ENCODE measurements around the gene SPC25.
"Not testable (repeated sequence)": the region's sequence is repeated elsewhere in the genome, so short reads cannot be mapped to it uniquely, and the experiment has no call there.

SPC25 gene

DNA sequence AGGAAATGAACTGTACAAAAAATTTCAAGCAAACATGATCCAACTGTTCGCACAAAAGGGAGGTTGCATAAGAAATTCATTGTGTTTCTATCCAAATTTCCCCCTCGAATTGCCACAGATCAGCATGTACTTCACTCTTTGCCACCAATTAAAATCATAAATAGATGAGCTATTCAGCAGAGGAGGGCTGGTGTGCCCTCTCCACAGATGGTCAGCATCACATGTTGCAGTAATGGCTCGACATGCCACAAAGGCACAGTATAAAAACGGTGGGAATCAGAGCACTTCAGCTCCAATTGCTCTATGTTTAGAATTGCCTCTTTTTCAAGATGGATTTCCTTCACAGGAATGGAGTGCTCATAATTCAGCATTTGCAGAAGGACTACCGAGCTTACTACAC lies 10.8 kb upstream of the SPC25 start, which contains the start of gene G6PC2:
Gene G6PC2, plus strand, starts transcription at position 289 of the 400 bp plus-strand sequence. Its CDS starts 41 bp downstream, at position 330.
- DNase-seq = no peak

DNA sequence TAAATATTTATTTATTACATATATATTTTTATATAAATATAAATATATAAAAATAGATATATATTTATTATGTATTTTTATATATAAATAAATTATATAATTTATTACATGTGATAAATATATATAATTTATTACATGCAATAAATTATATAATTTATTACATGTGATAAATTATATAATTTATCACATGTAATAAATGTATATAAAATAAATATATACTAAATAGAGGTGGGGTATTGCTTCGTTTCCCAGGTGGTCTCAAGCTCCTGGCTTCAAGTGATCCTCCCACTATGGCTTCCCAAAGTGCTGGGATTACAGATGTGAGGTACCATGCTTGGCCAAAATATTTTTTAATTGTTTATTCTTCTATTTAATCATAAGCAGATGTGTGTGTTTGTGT lies 7.2 kb upstream of the SPC25 start:
- DNase-seq = no peak

DNA sequence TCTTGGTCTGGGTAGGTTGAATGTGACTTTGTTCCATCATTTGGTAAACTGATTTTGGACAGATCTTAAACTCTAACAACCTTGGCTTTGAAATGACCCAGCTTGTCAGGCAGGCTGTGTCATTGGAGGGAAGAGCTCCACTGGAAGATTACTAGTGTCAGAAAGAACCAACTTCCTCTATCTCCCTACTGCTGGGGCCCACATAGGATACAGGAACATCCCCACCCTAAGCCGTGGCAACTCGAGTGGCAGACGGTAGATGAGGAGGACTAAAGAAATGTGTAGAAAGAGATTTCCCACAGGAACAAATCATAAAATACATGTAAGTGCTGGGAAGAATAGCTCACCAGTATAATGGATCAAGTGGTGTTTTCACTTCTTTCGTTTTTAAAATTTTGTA lies 6.6 kb upstream of the SPC25 start:
- no peak for DNase-seq

DNA sequence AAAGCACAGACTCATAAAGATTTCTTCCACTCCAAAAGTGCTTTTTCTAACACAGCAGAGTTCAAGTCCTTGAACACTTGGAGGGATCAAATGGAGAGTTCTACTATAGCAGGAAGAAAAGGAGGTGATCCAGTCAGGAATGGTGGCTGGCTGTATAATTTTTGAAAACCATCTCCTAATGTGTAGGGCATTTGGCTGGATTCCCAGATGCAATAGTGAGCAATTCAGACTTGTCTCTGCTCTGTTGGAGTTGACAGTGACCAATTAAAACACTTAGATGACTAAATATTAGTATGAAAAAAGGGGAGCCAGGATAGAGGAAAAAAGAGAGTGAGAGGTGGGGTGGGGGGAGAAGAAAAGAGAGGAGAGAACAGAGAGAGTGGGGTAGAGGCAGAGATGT lies 5.5 kb upstream of the SPC25 start:
- no peak for DNase-seq

GRCh38 chr2:168894720-168895119 lies 4.5 kb upstream of the SPC25 start:
- DNase-seq = no peak

- no peak for DNase-seq
Measured at GRCh38 chr2:168894101-168894500, 3.9 kb upstream of the SPC25 start.

- no peak for DNase-seq
Measured at GRCh38 chr2:168892327-168892726, 2.1 kb upstream of the SPC25 start.

GRCh38 chr2:168889635-168890005 lies 610 bp downstream of the SPC25 start:
- DNase-seq = no peak

GRCh38 chr2:168884975-168885374 lies 5.3 kb downstream of the SPC25 start:
- no peak for DNase-seq

DNA sequence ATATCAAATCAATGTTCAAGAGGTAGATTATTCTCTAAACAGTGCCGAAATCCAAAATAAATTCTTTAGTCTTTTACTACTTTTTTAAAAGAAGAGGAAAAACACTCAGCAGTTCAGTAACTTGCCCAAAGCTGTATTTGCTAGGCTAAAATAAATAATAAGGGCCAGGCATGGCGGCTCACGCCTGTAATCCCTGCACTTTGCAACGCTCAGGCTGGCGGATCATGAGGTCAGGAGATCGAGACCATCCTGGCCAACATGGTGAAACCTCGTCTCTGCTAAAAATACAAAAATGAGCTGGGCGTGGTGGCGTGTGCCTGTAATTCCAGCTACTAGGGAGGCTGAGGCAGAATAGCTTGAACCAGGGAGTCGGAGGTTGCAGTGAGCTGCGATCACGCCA lies 8.1 kb downstream of the SPC25 start:
- DNase-seq = not testable (repeated sequence)

GRCh38 chr2:168874368-168875054 lies 15.7 kb downstream of the SPC25 start:
- no peak for DNase-seq

DNA sequence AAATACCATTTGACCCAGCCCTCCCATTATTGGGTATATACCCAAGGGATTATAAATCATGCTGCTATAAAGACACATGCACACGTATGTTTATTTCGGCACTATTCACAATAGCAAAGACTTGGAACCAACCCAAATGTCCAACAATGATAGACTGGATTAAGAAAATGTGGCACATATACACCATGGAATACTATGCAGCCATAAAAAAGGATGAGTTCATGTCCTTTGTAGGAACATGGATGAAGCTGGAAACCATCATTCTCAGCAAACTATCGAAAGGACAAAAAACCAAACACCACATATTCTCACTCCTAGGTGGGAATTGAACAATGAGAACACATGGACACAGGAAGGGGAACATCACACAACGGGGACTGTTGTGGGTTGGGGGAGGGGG lies 19.4 kb downstream of the SPC25 start:
- DNase-seq = not testable (repeated sequence)

- not testable (repeated sequence) for DNase-seq
Measured at GRCh38 chr2:168870369-168870768, 19.9 kb downstream of the SPC25 start.

DNA sequence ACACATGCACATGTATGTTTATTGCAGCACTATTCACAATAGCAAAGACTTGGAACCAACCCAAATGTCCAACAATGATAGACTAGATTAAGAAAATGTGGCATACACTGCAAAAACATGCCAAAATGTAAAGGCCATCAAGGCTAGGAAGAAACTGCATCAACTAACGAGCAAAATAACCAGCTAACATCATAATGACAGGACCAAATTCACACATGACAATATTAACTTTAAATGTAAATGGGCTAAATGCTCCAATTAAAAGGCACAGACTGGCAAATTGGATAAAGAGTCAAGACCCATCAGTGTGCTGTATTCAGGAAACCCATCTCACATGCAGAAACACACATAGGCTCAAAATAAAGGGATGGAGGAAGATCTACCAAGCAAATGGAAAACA lies 23.1 kb downstream of the SPC25 start:
- not testable (repeated sequence) for DNase-seq

DNA sequence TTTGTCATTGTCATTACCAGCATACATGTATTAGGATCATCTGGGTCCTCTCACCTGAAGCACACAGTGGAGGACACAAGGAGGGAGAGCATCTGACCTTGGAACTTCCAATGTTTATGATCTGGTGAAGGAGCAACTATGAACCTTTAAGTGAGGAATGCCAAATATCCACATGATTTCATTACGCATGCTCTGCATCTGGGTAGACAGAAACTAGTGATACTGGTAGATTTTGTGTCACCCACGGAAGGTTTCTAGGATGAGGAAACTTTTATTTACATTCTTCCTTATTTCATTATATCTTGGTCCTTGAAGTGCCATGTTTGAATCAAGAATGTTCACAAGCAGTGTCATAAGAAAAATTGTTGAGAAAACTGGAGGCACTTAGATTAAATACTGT lies 32.1 kb downstream of the SPC25 start:
- no peak for DNase-seq

DNA sequence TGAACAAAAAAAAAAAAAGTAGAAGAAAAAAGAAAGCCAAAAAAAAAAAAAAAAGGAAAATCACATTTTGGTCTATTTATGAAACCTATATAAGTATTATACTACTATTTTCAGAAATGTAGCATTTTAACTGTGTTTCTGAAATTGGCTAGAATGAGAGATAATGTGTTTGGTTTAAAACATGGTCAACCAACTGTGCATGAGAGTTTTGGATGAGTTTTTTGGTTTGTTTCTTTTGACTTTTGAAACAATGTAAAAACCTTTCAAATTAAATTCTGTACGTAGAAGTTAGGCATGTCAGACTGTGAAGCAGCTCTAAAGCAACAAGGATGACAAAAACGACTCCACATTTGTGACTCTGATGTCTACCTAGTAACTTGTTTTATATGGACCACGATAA lies 34.6 kb downstream of the SPC25 start:
- DNase-seq = no peak

DNA sequence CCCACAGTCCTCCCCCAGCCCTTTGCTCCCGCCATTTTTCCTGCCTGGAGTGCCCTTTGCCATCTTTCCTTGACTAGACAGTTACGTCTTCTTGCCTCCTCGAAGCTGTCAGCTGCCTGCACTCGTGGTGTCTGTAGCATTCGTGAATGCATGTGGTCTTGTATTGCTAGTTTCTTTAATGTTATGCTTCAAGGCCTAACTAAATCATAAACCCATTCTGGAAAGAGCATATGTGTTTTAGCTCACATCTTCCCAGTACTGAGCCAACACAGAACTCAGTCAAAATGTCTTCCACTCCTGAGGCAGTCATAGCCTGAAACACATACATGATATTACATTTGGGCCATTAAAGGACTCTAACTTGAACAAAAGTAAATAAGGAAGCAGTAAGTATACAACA lies 35.6 kb downstream of the SPC25 start:
- no peak for DNase-seq

DNA sequence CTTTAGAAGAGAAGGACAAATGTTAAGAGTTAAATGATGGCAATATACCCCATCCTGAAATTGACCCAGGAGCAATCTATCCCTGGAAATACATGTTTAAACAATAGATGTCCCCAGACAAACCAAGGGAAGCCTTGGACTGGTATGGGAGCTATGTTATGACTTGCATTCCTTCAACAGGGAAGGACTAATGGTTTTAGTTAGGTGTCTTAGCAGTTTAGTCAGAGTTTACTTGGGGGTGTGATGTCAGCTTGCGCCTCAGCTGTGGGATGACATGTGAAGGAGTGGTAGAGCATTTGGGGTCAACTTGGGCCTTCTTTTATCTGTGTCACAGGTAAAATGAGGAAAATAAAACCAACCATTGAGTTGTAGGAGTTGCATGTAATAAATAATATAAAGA lies 36.8 kb downstream of the SPC25 start:
- no peak for DNase-seq

DNA sequence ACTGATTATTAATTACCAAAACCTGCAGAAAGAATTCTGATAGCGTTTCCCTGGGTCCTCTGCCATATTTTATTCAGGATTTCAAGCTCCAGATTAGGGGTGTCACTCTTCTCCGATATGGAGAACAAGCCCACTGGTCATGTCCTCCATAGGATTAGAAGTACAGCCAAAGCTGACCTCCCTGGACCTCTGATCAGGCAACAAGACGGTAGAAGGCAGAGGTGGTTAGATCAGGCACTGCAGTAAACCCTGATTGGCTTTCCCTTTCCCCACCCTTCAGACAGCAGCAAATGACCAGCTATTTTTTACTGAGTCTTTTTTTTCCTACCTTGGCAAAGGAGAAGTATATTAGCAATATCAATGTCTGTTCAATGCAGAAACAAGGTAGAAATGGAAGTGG lies 37.7 kb downstream of the SPC25 start:
- DNase-seq = no peak

DNA sequence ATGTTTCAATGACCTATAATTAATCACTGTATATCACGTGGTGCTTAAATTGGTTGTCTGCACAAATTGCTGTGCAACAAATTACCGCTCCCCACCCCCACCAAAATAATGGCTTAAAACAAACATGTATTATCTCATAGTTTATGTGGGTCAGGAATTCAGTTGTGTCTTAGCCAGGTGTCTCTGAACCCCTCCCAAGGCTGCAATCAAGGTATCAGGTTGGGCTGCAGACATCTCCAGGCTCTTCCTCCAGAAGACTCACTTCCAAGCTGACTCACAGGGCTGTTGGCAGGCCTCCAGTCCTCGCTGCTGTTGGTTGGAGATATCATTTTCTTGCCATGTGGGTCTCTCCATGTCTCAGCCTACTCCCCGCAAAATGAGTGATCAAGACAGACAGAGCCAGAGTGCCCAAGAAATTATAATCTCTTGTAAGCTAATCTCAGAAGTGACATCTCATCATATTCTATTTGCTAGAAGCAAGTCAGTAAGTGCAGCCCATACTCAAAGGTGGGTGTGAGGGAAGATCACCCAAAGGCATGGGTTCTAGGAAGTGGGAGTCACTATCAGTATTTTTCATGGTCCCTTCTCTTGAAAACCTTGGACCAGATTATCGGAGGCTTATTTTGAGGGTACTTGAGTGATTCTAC lies 38.4 kb downstream of the SPC25 start:
- no peak for DNase-seq

GRCh38 chr2:168850846-168851245 lies 39.4 kb downstream of the SPC25 start:
- DNase-seq = no peak

DNA sequence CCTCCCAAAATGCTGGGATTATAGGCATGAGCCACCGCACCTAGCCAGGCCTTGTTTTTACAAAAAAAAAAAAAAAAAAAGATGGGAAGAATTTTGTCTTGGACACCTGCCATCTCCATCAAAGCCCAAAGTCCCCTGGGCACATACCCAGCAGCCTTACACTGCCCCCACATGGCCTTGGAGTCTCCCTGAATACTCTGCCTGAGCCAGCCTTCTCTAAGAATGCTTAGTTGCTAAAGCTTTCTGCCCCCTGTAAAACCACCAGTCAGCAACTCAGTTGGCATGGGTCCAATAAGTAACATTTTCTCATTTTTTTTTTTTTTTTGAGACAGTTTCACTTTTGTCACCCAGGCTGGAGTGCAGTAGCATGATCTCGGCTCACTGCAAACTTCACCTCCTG lies 40.6 kb downstream of the SPC25 start:
- DNase-seq = no peak

DNA sequence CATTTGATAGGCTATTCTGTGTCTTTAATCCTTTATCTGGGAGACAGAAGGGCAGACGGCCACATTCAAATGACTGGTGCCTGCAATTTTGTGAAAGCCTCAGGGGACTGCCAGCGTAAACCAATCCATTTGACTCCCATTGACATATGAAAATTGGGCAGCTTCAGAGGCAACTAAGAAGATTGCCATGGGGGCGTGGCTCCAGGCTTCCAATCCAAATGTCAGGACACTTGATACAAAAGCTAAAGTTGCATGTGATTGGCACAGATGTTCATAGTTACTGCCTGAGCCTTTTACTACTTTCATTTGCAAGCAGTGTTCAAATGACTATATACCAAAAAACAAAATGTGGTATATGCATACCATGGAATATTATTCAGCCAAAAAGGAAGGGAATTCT lies 42.0 kb downstream of the SPC25 start:
- no peak for DNase-seq

DNA sequence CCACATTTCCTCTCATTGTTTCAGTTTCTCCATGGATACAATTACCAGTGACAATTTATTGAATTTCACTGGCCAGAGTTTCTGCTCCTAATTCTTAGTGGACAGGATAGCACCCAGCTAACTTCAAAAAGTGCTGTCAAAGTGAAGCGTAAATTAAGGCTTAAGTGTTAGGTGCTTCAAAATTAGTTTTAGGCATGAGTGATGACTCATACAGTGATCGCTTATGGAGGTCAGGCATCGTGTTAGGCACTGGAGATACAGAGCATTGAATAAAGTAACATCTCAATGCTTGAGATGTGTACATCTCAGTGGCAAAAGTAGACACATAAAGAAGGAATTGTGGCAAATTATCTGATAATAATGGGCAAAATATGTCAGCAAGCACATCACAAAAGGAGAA lies 47.0 kb downstream of the SPC25 start:
- no peak for DNase-seq

- DNase-seq = no peak
Measured at GRCh38 chr2:168841445-168841844, 48.8 kb downstream of the SPC25 start.
